Transverse colon (tissue), 4 donors: Measurements from ENCODE around the gene RAD23B. TPM values are rescaled to one million over a fixed set of nuclear protein-coding genes. Genes with fewer than 3 reads are reported as not detected.
"Not testable (repeated sequence)": the region's sequence is repeated elsewhere in the genome, so short reads cannot be mapped to it uniquely, and the experiment has no call there.

ENCODE experiments used
- DNase-seq: peaks from one replicate; pipeline ENCODE4 v3.0.0-alpha.2; 2019
- H3K27ac ChIP-seq, 4 donors: fragments of 200-600 bp; sonication (generic); 2 replicates each; pipeline ENCODE4 v1.5.1; 2016 to 2018; ENCODE audit warnings: inconsistent platforms in 4 of 4
- H3K27me3 ChIP-seq: fragments of 200-600 bp; sonication (generic); 2 replicates; pipeline ENCODE4 v1.5.1; 2017; ENCODE audit warnings: inconsistent platforms
- H3K36me3 ChIP-seq, 4 donors: fragments of 200-600 bp; sonication (generic); 2 replicates each; pipeline ENCODE4 v1.5.1; 2017 to 2019; ENCODE audit warnings: inconsistent platforms in 4 of 4
- H3K4me1 ChIP-seq, 4 donors: fragments of 200-600 bp; sonication (generic); 2 replicates each; pipeline ENCODE4 v1.5.1; 2017 to 2020; ENCODE audit warnings: inconsistent platforms in 4 of 4
- H3K4me3 ChIP-seq, 4 donors: fragments of 200-600 bp; sonication (generic); 1 replicate in 1 of 4; 2 replicates in 3 of 4; pipeline versions ENCODE4 v1.5.1 to v1.6.1; 2017 to 2019; ENCODE audit warnings: inconsistent platforms in 4 of 4
- H3K9me3 ChIP-seq, 2 donors: fragments of 200-600 bp; sonication (generic); 2 replicates each; pipeline ENCODE4 v1.5.1; 2017 to 2019; ENCODE audit warnings: inconsistent platforms in 2 of 2
- EP300 ChIP-seq: sonication (generic); formaldehyde crosslinking; IDR thresholded peaks from one replicate; pipeline ENCODE4 v1.6.1; 2017; ENCODE audit warnings: antibody characterized with exemption, low read depth
- POLR2A ChIP-seq: fragments of 450-650 bp; IDR thresholded peaks from one replicate; pipeline ENCODE4 v1.6.1; 2016; ENCODE audit warnings: antibody characterized with exemption, mild to moderate bottlenecking, moderate library complexity
- POLR2AphosphoS5 ChIP-seq, 3 donors: sonication (generic); formaldehyde crosslinking; IDR thresholded peaks; one replicate each; pipeline ENCODE4 v1.6.1; 2016; ENCODE audit warnings: antibody characterized with exemption in 3 of 3
- WGBS, 2 donors: methylation state at CpG; one replicate each; pipeline ENCODE4 v1.1.5; 2018; ENCODE audit warnings: low coverage in 1 of 2; 5-methylcytosine and 5-hydroxymethylcytosine counted together
- in situ Hi-C, 4 donors: fragments of 200-750 bp; cut with MboI; loops; one replicate each; pipeline versions ENCODE4 v1.15.0 to v1.15.1; 2017; ENCODE audit warnings: low sequenced_read_pairs in 3 of 4, low pct_ligation_motif_present in 1 of 4, low pct_unique_long_range_greater_than_20kb in 1 of 4
- intact Hi-C: fragments of 100-400 bp; cut with DNase I; formaldehyde crosslinking; loops from one replicate; pipeline ENCODE4 v1.15.1; 2023; ENCODE audit warnings: low total_unique reads
- total RNA-seq, 4 donors: library from RNA; depleted of rRNA; stranded (reverse); fragments of >200 nt; gene quantifications; one replicate each; pipeline ENCODE4 v1.1.0, GENCODE V29; 2016
- TF ChIP-seq, protein P1 (sequence below), 5 experiments: fragments of 200-600 bp in 3 of 5; fragments of 450-650 bp in 2 of 5; sonication (generic) in 3 of 5; IDR thresholded peaks; 1 replicate in 2 of 5; 2 replicates in 3 of 5; pipeline ENCODE4 v1.5.1; 2016 to 2017; ENCODE audit warnings: antibody characterized with exemption in 5 of 5, inconsistent platforms in 3 of 5, mild to moderate bottlenecking in 2 of 5, moderate library complexity in 1 of 5

Gene RAD23B
- total RNA-seq, 4 donors from 2014 or later, result 41.8 to 75.2 (median 54.9) TPM

DNA sequence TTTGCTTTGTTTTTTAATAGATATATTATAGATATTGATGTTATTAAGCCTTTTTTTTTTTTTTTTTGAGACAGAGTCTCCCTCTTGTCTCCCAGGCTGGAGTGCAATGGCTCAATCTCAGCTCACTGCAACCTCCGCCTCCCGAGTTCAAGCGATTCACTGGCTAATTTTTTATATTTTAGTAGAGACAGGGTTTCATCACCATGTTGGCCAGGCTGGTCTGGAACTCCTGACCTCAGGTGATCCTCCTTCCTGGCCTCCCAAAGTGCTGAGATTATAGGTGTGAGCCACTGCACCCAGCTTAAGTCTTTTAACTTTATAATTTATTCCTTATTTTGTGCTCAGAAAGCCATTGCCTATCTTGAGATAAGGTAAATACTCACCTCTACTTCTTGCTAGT lies 24.2 kb upstream of the RAD23B start:
- H3K27ac ChIP-seq, result no peak overlapping the region
- H3K27me3 ChIP-seq, result no peaks in the 10 kb centered on the region
- H3K4me3 ChIP-seq, result no peak overlapping the region
- 86 to 95% methylated on average over 1 to 3 of the region's 3 CpGs for WGBS, 2 donors
- no peaks in the 10 kb centered on the region for H3K36me3 ChIP-seq
- in situ Hi-C loops, result no loop called here
- H3K4me1 ChIP-seq, result no peaks in the 10 kb centered on the region
- H3K9me3 ChIP-seq, result no peaks in the 10 kb centered on the region
- DNase-seq, result no peak
- intact Hi-C loops, result no loop called here
- no peak for TF ChIP-seq POLR2A
- TF ChIP-seq EP300, result no peak
- no peak for TF ChIP-seq POLR2AphosphoS5 (IDR thresholded peaks at IDR 0.05)
- TF ChIP-seq, protein P1, sequence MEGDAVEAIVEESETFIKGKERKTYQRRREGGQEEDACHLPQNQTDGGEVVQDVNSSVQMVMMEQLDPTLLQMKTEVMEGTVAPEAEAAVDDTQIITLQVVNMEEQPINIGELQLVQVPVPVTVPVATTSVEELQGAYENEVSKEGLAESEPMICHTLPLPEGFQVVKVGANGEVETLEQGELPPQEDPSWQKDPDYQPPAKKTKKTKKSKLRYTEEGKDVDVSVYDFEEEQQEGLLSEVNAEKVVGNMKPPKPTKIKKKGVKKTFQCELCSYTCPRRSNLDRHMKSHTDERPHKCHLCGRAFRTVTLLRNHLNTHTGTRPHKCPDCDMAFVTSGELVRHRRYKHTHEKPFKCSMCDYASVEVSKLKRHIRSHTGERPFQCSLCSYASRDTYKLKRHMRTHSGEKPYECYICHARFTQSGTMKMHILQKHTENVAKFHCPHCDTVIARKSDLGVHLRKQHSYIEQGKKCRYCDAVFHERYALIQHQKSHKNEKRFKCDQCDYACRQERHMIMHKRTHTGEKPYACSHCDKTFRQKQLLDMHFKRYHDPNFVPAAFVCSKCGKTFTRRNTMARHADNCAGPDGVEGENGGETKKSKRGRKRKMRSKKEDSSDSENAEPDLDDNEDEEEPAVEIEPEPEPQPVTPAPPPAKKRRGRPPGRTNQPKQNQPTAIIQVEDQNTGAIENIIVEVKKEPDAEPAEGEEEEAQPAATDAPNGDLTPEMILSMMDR (IDR thresholded peaks at IDR 0.05), result no peak

GRCh38 chr9:107259751-107260313 lies 23.2 kb upstream of the RAD23B start:
- H3K4me1 ChIP-seq, H3K27me3 ChIP-seq, H3K4me3 ChIP-seq, H3K9me3 ChIP-seq, DNase-seq, H3K27ac ChIP-seq, H3K36me3 ChIP-seq, in situ Hi-C loops, intact Hi-C loops: not testable (repeated sequence)
- WGBS, 2 donors, result 88 to 92% methylated on average over 12 to 13 of the region's 13 CpGs

DNA sequence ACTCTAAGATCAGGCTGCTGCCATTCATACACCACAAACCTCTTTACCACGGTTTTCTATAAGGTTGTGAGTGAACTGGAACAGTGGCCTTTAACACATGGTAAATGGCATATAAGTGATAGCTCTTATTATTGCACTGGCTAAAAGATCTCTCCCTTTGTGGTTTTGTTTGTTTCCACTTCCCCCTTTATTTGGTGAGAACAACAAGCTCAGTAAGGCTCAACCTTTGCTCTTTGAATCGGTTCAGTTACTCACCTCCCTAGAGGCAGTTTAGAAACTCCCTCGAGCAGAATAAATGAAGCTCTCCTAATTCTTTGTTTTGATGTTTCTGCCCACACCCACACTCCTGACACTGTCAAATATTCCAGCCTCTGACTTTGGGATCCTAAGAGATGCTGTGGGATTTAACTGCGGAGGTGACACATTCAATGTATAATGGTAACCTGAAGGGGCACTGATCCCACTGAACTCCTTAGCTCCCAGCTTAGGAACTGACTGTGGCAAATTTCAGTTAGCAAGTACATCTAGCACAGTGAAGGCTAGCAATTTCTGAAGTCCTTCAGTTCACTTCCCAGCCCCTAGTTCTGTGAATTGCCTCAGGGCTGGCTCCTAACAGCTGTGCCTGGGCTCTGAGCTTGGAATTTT lies 22.5 kb upstream of the RAD23B start:
- no peak overlapping the region for H3K4me3 ChIP-seq
- no peaks in the 10 kb centered on the region for H3K36me3 ChIP-seq
- H3K9me3 ChIP-seq, result peaks cover 4% of the 10 kb centered on the region in 2 donors
- H3K4me1 ChIP-seq, result no peaks in the 10 kb centered on the region
- H3K27ac ChIP-seq, result no peak overlapping the region
- intact Hi-C loops (no loop called here), in situ Hi-C loops (no loop called here)
- no peaks in the 10 kb centered on the region for H3K27me3 ChIP-seq
- TF ChIP-seq POLR2A (no peak), EP300 (no peak), POLR2AphosphoS5 (IDR thresholded peaks at IDR 0.05) (no peak)
- TF ChIP-seq, protein P1 (IDR thresholded peaks at IDR 0.05), result no peak
- no peak for DNase-seq
- 34 to 38% methylated on average over 4 of the region's 4 CpGs for WGBS, 2 donors

DNA sequence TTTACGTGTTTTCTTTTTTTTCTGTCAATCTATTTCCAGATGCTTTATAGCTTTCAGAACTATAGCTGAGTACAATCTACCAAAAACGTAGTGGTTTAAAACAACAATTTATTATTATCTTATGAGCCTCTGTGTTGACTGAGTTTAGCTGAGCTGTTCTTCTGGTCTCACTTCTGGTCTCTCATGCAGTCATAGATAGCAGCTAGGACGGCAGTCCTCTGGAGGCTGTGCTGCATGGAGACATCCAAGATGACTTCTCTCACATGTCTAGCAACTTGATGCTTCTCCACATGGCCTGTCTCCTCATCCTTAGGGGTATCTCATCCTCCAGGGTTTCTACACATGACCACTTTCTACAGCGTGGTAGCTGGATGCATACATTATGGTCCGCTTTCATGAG lies 22.0 kb upstream of the RAD23B start:
- WGBS, 2 donors, result 77% methylated on average over 5 of the region's 5 CpGs
- H3K27me3 ChIP-seq, result no peaks in the 10 kb centered on the region

More for the DNA sequence above, 22.0 kb upstream of the RAD23B start:
- in situ Hi-C loops (no loop called here), intact Hi-C loops (no loop called here)
- Histone ChIP-seq H3K4me3 (no peak overlapping the region), H3K36me3 (no peaks in the 10 kb centered on the region), H3K27ac (no peak overlapping the region), H3K9me3 (peaks cover 4 to 6% of the 10 kb centered on the region in 2 donors), H3K4me1 (no peaks in the 10 kb centered on the region)
- TF ChIP-seq POLR2A, result no peak
- no peak for TF ChIP-seq EP300
- no peak for TF ChIP-seq POLR2AphosphoS5 (IDR thresholded peaks at IDR 0.05)
- TF ChIP-seq, protein P1 (IDR thresholded peaks at IDR 0.05), result no peak
- no peak for DNase-seq
